ENCODE measurements around the gene ATE1.
"Not testable (repeated sequence)": the region's sequence is repeated elsewhere in the genome, so short reads cannot be mapped to it uniquely, and the experiment has no call there.

Gene ATE1

DNA sequence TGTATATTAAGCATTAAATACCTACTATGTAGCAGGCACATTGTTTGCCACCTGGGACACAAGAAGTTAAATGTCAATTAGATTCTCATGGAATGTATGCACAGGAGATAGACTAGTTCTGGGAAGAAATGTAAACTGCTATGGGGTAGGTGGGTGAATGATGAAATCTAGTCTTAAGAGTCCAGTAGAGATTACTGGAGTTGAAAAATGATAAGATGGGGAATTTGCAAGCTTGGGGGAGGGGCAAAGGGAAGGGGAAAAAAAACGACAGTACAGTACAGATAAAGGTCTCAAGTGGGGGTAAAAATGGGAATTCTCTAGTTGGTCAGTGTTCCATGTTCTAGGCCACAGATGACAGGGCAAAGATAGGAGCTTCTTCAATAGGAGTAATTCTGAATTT lies 94.4 kb downstream of the ATE1 start:
- no peak for DNase-seq (ENCODE audit: low read depth, low spot score)

DNA sequence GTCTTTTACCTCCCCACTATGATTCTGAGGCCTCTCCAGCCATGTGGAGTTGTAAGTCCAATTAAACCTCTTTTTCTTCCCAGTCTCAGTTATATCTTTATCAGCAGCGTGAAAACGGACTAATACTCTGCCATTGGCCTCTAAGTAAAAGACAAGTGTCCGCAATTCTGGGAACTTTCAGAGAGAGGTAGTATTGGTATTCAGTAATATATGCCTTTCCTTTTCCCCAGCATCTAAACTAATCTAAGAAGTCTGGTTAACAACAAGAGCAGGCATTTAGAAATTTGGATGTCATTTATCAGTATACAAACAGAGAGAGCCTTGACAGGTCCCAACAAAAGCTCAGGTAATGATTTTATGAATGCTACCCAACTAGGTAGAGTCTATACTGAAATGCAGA lies 95.2 kb downstream of the ATE1 start:
- DNase-seq (ENCODE audit: low read depth, low spot score) = no peak

DNA sequence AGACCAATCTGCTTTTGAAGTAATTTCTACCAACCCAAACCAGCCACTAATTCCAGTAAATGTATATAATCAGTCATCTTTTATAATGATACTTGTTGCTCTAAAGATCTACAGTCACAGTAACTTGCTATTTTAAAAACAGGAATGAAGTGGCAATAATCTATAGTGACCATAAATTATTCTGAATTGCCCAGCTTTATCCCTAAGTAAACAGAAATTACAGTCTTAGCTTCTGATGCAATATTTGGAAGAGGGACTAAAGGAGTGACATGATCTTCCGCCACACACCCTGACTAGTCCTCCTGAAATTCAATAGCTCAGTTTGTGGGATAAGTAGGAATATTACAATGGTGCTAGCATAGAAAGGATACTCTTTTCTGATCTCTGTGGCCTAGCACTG lies 96.1 kb downstream of the ATE1 start:
- no peak for DNase-seq (ENCODE audit: low read depth, low spot score)

DNA sequence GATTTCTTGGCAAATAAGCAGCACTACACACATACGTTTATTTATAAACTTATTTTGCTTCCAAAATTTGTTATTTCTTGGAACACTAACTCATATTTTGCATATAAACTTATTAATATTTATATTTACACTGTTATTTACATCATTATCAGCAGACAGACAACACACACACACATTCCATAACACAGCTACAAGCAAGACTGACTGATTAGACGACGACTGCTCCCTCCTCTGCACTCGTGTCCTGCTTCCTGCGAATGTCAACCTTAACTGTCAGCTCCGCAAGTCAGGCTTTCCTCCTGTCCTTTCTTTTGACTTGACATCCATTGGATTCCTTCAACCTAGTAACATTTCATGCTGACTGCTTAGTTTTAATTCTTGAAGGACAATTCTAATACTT lies 96.6 kb downstream of the ATE1 start:
- no peak for DNase-seq (ENCODE audit: low read depth, low spot score)

DNA sequence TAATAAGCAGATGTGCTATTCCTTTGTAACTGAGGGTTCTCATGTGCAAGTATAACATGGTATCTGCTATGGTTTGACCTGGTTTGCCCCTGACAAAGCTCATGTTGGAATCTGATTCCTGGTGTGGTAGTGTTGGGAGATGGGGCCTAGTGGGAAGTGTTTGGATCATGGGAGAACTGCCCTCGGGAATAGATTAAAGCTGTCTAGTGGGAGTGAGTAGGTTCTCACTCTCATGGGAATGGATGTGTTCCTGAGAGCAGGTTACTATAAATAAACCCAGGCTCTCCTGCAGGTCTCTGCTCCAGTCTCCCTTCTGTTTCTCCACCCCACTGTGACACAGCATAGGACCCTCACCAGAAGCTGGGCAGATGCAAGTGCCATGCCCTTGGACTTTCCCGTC lies 97.7 kb downstream of the ATE1 start:
- DNase-seq (ENCODE audit: low read depth, low spot score) = no peak

DNA sequence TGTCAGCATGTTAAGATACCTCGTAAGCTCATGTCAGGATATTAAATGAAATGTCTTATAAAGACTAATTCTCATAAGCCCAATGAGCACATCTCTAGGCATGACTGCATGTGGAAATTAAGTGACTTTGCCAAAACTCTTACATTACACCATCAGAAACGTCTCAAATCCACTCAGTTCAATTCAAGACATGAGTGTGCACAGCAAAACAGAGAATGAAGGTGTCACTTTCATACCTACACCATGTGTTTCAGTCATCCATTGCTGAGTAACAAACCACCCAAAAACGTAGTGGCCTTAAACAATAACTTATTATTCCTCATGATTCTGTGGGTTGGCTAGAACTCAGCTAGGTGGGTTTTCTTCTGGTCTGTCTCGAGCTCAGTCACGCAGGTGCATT lies 99.8 kb downstream of the ATE1 start:
- DNase-seq (ENCODE audit: low read depth, low spot score) = no peak

DNA sequence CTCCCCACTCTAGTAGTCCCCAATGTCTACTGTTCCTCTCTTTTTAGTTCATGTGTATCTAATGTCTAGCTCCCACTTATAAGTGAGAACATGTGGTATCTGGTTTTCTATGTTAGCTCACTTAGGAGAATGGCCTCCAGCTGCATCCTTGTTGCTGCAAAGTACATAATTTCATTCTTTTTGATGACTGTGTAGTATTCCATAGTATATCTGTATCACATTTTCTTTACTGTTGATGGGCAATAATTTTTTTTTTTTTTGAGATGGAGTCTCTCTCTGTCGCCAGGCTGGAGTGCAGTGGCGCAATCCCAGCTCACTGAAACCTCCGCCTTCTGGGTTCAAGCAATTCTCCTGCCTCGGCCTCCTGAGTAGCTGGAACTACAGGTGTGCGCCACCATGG lies 101.1 kb downstream of the ATE1 start:
- DNase-seq (ENCODE audit: low read depth, low spot score) = not testable (repeated sequence)

DNA sequence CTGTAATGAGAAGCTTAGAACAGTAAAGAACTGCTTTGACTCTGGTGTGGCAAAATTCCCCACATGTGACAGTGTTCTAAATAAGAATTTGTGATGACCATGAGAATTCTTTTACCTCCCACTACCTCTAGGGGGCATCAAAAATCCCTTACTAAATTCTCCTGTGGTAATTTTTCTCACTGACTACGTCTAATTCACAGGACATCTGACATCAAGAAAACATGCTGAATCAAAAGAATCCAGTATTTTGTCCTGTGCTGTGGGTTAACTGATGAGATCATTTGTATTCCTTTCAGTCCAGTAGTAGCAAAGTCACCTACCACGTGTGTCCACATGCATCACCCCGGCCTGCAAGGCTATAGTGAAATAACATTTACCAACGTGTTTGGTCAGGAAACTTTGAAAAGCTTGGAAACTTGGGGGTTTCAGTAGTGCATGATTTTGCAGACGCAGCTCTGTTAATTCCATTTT lies 103.8 kb downstream of the ATE1 start:
- DNase-seq (ENCODE audit: low read depth, low spot score) = no peak

DNA sequence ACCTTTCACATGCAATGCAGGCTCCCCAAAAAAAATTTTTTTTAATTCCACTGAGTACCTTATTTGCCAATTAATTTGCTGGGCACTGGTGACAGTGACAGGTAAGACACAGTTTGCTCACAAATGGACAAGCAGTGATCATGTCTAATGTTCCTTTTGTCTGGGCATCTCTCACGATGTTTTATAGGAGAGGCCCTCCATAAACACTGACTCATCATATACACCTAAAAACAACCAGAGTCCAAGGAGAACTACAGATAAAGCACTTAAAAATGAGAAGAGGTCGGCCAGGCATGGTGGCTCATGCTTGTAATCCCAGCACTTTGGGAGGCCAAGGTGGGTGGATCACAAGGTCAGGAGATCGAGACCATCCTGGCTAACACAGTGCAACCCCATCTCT lies 105.1 kb downstream of the ATE1 start:
- DNase-seq (ENCODE audit: low read depth, low spot score) = no peak

DNA sequence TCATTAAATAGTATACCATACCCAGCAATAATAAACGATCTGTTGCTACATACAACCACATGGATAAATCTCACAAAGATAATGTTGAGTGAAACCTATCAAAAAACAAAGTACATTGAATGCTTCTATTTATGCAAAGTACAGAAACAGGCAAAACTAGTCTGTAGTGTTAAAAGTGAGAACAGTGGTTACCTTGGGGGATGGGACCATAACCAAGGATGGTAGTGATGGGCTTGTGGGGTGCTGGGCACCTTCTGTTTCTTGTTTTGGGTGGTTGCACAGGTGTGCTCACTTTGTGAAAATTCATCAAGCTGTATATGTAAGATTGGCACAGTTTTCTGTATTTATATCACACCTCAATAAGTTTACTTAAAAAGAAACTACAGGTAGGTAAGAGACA lies 105.7 kb downstream of the ATE1 start:
- no peak for DNase-seq (ENCODE audit: low read depth, low spot score)

DNA sequence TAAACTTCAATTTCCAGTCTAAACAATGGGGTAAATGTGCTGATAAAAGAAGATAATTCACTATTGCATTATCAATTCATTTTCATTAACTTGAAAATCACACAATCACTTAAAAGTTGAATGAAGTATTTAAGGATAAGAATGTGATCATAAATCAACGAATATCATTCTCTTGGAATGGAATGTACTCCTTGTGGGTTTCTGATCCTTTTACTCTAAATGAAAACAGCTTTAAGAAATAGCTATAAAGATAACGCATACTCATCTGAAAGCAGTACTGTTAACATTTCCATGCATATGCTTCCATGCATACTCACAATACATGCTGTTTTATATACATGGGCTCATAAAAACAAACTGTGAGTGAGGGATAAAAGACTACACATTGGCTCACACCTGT lies 108.8 kb downstream of the ATE1 start:
- DNase-seq (ENCODE audit: low read depth, low spot score) = no peak

DNA sequence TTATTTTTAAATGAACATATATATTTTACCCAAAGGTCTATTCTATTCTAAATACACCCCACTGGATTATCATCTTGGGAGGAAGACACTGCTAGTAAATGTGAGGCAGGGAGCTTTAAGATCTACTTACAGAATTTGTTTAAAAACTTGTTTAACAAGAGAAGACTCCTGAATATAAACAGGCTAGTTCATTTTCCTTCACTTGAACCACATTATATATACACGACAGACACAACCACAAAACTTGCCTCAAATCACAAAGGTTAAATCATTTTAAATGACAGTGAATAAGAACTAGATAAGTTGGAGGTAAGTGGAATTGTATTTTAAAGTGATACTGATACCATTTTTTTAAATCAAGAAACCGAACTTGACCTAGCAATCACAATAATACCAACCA lies 109.2 kb downstream of the ATE1 start:
- DNase-seq (ENCODE audit: low read depth, low spot score) = no peak

DNA sequence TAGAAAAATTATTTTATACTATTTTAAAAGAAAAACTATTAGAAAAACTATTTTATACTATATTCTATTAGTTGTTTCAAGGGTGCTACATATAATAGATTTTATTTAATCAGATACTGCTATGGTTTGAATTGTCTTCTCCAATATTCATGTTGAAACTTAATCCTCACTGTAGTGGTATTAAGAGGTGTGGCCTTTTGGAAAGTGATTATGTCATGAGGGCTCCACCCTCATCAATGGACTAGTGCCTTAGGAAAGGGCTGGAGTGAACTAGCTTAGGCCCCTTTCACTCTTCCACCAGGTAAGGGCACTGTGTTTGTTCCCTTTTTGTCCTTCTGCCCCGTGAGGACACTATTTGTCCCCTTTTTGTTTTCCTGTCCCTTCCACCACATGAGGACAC lies 111.6 kb downstream of the ATE1 start:
- no peak for DNase-seq (ENCODE audit: low read depth, low spot score)

DNA sequence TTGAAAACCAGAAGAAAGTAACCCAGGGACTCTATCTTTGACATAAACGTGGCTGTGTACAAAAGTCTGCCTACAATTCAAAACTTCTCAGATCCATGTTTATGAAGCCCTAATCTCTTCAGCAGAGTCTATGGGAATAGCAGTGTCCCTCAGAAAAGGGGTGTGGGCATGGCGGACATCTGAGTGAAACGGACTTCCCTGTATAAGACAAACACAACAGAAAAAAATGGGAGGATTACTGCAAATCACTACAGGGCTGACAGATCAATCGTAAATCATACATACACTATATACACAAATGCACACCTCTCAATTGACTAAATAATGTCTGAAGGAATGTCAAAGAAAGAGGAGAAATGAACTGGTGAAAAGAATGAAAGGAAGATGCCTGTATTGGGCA lies 114.0 kb downstream of the ATE1 start:
- no peak for DNase-seq (ENCODE audit: low read depth, low spot score)

DNA sequence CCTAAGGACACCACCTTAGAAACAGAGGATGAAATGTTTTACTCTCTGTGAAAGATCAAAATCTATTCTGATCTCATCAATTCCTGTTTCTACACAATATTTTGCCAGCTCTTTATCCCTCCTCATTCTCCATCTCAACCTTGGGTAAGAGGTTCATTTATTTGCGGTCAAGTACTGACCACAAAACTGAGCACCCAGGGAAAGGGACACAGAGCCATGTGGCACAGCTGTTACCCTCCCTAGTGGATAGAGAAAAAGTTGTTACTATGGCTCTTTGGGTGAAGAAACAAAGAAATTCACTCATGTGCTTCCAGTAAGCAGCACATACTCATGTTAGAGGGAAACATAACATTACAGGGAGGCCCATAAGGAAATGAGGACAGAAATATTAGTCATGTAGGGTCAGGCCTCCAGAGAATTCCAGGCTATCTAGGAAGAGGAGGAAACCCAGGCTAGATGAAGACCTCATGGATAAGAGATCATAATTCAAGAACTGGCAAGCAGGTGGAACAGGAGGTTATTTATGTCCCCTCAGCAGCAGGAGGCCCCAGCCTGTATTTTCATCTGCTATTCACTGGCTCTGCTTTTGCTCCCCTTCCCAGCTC lies 114.5 kb downstream of the ATE1 start:
- no peak for DNase-seq (ENCODE audit: low read depth, low spot score)

DNA sequence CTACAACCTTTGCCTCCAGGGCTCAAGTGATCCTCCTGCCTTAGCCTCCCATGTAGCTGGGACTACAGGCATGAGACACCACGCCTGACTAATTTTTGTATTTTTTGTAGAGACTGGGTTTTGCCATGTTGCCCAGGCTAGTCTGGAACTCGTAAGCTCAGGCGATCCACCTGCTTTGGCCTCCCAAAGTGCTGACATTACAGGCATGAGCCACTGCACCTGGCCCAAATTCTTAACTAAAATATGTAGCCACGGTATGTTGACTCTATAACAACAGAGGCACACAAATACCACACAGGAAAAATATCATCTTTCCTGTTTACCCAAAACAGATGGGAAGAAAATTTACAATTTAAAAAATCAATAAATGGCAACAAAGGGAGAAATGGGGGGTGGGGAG lies 115.8 kb downstream of the ATE1 start:
- DNase-seq (ENCODE audit: low read depth, low spot score) = peak; percentile 6

DNA sequence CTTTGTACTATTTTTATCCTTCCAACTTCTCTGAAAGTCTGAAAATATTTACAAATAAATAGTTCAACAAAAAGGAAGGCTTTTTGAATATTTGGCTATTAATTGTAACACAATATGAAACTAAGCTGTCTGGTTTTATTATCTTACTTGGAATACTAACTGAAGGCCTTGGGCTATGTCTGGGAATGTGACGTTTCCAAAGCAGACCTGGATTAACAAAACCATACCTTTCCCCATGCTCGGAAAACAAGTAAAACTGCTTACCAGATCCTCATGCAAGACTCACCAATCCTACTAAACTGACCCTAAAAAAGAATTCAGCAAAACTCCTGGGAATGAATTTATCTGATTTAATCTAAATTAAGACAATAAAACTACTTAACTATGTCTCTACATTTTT lies 116.4 kb downstream of the ATE1 start:
- peak; percentile 25 for DNase-seq (ENCODE audit: low read depth, low spot score)

DNA sequence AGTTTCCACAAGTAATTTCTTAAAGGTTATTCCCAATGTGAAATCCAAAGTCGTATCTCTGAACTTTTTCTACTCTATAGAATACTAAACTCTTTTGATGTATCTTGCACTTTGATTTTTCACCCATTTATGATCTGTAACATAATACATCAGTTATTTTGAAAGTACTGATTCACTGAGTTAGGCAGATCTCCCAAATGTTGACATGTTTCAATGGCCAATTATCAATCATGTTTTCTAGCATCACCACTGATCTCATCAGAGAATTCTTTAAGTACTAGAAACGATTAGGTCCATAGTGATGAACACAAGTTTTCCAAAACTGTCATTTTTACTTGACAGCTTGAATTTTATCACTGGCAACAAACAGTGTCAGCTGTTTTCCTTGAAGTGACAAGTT lies 119.0 kb downstream of the ATE1 start:
- no peak for DNase-seq (ENCODE audit: low read depth, low spot score)

DNA sequence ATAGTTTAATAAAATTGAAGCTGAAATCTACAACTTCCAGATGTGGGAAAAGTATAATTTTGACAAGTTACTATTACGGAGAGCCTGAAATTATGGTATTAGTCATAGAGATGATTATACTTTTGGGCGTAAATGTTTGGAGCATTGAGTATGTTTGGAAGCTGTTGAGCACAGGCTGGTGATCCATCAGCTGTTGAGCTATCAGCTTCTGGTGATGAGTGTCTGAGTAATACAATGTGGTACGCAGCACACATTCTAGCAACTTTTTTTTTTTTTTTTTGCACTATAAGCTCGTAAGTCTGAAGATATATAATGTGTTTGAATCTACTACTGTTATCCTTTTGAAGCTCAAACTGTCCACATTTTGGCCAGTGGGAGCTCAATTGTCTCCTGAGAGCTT lies 123.4 kb downstream of the ATE1 start:
- DNase-seq (ENCODE audit: low read depth, low spot score) = no peak

DNA sequence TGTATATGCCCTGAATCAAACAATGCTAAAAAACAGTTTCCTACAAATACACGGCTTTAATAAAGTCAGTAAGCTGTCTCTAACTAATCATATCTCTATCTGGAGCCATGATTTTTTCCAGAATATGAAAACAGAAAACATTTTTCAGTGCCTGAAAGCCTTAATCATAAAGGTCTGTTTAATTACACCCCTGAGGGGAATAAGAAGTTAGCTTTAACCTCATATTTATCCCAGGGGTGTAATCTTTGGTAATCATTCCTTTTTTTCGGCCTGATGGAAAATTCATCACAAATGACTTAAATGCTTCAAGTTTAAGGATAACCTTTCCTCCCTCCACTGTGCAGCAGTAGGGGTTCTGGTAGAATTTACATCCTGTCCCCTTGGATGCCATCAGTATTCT lies 124.2 kb downstream of the ATE1 start:
- DNase-seq (ENCODE audit: low read depth, low spot score) = no peak

DNA sequence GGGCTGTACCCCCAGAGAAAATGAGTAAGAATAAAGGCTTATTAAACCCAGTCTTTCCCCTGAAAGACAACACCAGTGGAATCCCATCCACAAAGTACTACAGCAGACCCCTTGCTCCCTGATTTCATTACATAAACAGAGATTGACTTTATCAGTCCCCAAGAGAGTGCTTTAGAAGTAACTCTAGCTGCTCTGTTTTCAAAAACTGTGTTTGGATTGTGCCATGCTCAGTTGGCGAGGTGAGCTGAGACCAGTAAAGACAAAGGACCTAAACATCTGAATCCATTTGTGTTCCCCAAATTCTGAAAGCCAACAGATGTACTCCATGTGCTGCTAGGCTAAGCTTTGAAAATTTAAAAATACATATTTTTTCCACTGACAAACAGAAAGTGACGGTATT lies 127.0 kb downstream of the ATE1 start:
- no peak for DNase-seq (ENCODE audit: low read depth, low spot score)

DNA sequence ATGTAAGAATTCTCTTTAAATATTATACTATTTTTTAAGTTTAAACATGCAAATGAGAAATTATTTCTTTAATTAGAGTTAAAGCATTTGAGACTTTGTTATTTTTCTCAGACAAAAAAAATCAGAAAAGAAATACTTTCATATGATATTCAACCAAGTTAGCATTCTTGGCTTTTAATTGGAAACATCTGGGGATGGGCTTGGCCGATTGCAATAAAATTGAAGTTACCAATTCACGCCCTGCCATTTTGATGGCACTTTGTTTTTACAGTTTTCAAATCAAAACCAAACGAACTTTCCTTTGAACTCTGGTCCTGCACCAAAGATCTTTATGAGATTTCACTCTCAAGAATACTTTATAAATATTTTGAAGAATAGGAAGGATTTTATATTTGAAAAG lies 127.7 kb downstream of the ATE1 start:
- DNase-seq (ENCODE audit: low read depth, low spot score) = no peak

DNA sequence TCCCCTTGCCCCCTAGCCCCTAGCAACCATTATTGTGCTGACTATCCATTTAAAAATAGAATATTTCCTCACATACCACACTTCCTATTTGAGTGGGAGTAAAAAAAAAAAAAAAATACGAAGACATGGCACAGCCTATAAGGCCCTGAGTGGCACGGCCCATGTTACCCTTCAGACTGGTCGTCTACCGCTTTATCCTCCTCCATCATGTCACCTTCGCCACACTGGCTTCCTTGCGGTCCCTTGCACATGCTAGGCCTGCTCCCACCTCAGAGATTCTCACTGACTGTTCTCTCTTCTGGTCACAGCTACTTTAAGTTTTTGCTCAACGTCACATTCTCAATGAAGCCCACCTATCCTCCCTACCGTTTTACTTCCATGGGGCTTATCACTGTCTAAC lies 130.3 kb downstream of the ATE1 start:
- no peak for DNase-seq (ENCODE audit: low read depth, low spot score)

DNA sequence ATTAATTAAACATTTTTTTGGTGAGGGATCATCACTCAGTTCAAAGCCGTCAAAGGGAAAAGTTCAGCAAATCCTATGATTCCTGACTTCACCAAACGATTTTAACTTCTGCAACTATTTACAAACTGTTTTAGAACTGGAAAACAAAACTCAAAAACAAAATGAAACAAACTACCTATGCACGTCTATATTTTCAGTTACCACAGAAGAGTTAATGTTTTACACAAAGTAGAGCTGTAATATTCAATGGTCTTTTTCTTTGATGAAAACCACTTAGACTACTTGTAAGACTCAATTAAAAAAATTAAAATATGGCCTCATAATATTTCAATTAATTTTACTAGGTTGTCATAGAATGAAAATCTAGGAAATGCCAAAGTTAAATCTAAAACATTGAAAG lies 131.5 kb downstream of the ATE1 start:
- no peak for DNase-seq (ENCODE audit: low read depth, low spot score)
